Trophoblast cell (in vitro differentiated cells and primary cell): Measurements from ENCODE around the gene IL23A.

Experiments
- DNase-seq, 2 donors: peaks; one replicate each; pipeline ENCODE4 v3.0.0-alpha.2; 2016
- H2AFZ ChIP-seq: 2 replicates; pipeline ENCODE4 v1.6.1; 2013; ENCODE audit warnings: low read length, moderate library complexity, mild to moderate bottlenecking; ENCODE audit not compliant: insufficient read depth, poor library complexity
- H2AK5ac ChIP-seq: 2 replicates; pipeline ENCODE4 v1.6.1; 2013; ENCODE audit warnings: mild to moderate bottlenecking, low read length
- H2BK120ac ChIP-seq: 2 replicates; pipeline ENCODE4 v1.6.1; 2013; ENCODE audit warnings: low read length, mild to moderate bottlenecking, moderate library complexity; ENCODE audit not compliant: insufficient read depth, poor library complexity
- H2BK12ac ChIP-seq: 2 replicates; pipeline ENCODE4 v1.6.1; 2013; ENCODE audit warnings: mild to moderate bottlenecking, low read length, moderate library complexity
- H2BK5ac ChIP-seq: 2 replicates; pipeline ENCODE4 v1.6.1; 2013; ENCODE audit warnings: low read length, low read depth, moderate library complexity, mild to moderate bottlenecking; ENCODE audit not compliant: poor library complexity
- H3K14ac ChIP-seq: 2 replicates; pipeline ENCODE4 v1.6.1; 2013; ENCODE audit warnings: mild to moderate bottlenecking, low read length
- H3K18ac ChIP-seq: 2 replicates; pipeline ENCODE4 v1.6.1; 2013; ENCODE audit warnings: mild to moderate bottlenecking, low read length
- H3K23ac ChIP-seq: 2 replicates; pipeline ENCODE4 v1.6.1; 2013; ENCODE audit warnings: low read length
- H3K27ac ChIP-seq: 2 replicates; pipeline ENCODE4 v1.5.1; 2013; ENCODE audit warnings: low read depth, mild to moderate bottlenecking, inconsistent platforms, low read length, moderate library complexity
- H3K27me3 ChIP-seq: 2 replicates; pipeline ENCODE4 v1.6.1; 2013; ENCODE audit warnings: inconsistent platforms, mild to moderate bottlenecking, low read length, moderate library complexity; ENCODE audit not compliant: insufficient read depth
- H3K36me3 ChIP-seq, 2 experiments: 1 replicate in 1 of 2; 2 replicates in 1 of 2; pipeline ENCODE4 v1.6.1; 2013; ENCODE audit warnings: low read length in 2 of 2, mild to moderate bottlenecking in 2 of 2, moderate library complexity in 1 of 2; ENCODE audit not compliant: insufficient read depth in 2 of 2, control insufficient read depth in 1 of 2
- H3K4ac ChIP-seq: 2 replicates; pipeline ENCODE4 v1.6.1; 2013; ENCODE audit warnings: low read depth, mild to moderate bottlenecking, low read length, moderate library complexity
- H3K4me1 ChIP-seq, 2 experiments: 1 replicate in 1 of 2; 2 replicates in 1 of 2; pipeline ENCODE4 v1.6.1; 2013; ENCODE audit warnings: low read length in 2 of 2, mild to moderate bottlenecking in 2 of 2, moderate library complexity in 1 of 2; ENCODE audit not compliant: insufficient read depth in 2 of 2, control insufficient read depth in 1 of 2
- H3K4me2 ChIP-seq: 2 replicates; pipeline ENCODE4 v1.6.1; 2013; ENCODE audit warnings: inconsistent platforms, mild to moderate bottlenecking, low read length, moderate library complexity
- H3K4me3 ChIP-seq: 2 replicates; pipeline ENCODE4 v1.5.1; 2013; ENCODE audit warnings: mild to moderate bottlenecking, low read depth, low read length, inconsistent platforms
- H3K79me1 ChIP-seq: one replicate; pipeline ENCODE4 v1.6.1; 2013; ENCODE audit warnings: low read length
- H3K79me2 ChIP-seq: 2 replicates; pipeline ENCODE4 v1.6.1; 2013; ENCODE audit warnings: low read length, mild to moderate bottlenecking; ENCODE audit not compliant: control insufficient read depth, insufficient read depth, poor library complexity
- H3K9ac ChIP-seq: 2 replicates; pipeline ENCODE4 v1.6.1; 2013; ENCODE audit warnings: mild to moderate bottlenecking, low read length
- H3K9me3 ChIP-seq: 2 replicates; pipeline ENCODE4 v1.6.1; 2013; ENCODE audit warnings: low read depth, mild to moderate bottlenecking, control low read depth, inconsistent platforms, low read length; ENCODE audit not compliant: insufficient read depth
- H4K12ac ChIP-seq: 2 replicates; pipeline ENCODE4 v1.6.1; 2013; ENCODE audit warnings: low read depth, mild to moderate bottlenecking, low read length, moderate library complexity
- H4K8ac ChIP-seq: 2 replicates; pipeline ENCODE4 v1.6.1; 2013; ENCODE audit warnings: low read depth, mild to moderate bottlenecking, low read length, moderate library complexity
- H4K91ac ChIP-seq: one replicate; pipeline ENCODE4 v1.6.1; 2013; ENCODE audit warnings: low read depth, mild to moderate bottlenecking, low read length, moderate library complexity
- WGBS: extraction: QIAGEN DNeasy Blood & Tissue Kit; methylation state at CpG from one replicate; pipeline ENCODE4 v1.1.7; 2013; ENCODE audit warnings: missing lambda C conversion rate; ENCODE audit not compliant: insufficient read length, insufficient coverage; ENCODE audit errors: extremely low coverage; 5-methylcytosine and 5-hydroxymethylcytosine counted together

Gene IL23A

DNA sequence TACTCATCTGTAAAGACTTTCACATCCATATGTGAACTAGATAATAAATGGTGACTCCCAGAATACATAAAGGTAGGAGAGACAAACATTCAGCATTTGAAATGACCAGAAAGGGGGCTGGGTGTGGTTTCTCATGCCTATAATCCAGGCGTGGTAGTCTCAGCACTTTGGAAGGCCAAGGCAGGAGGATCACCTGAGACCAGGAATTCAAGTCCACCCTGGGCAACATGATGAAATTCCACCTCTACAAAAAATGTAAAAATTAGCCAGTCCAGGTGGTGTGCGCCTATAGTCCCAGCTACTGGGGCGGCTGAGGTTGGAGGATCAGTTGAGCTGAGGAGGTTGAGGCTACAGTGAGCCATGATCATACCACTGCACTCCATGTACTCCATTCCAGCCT, 34.4 kb upstream of the IL23A start:
- Histone ChIP-seq H4K91ac (no peak overlapping the region), H3K79me2 (peaks cover 7% of the 10 kb centered on the region), H3K4ac (no peak overlapping the region), H3K23ac (no peak overlapping the region), H2BK5ac (no peak overlapping the region), H2BK120ac (no peak overlapping the region), H3K18ac (no peak overlapping the region), H3K27me3 (no peaks in the 10 kb centered on the region), H3K4me3 (no peak overlapping the region), H2AFZ (no peak overlapping the region), H4K12ac (no peak overlapping the region), H3K79me1 (peaks cover 8% of the 10 kb centered on the region), H2AK5ac (no peak overlapping the region), H3K4me2 (no peak overlapping the region), H3K14ac (no peak overlapping the region), H3K36me3 (peaks cover 27 to 37% of the 10 kb centered on the region in 2 experiments), H3K9ac (no peak overlapping the region), H3K4me1 (peaks cover 0 to 2% of the 10 kb centered on the region in 2 experiments), H4K8ac (no peak overlapping the region), H3K27ac (no peak overlapping the region), H3K9me3 (no peaks in the 10 kb centered on the region), H2BK12ac (no peak overlapping the region)
- peak; percentile 82 for DNase-seq
- WGBS = no CpG with 5 or more reads among the region's 3 CpGs

DNA sequence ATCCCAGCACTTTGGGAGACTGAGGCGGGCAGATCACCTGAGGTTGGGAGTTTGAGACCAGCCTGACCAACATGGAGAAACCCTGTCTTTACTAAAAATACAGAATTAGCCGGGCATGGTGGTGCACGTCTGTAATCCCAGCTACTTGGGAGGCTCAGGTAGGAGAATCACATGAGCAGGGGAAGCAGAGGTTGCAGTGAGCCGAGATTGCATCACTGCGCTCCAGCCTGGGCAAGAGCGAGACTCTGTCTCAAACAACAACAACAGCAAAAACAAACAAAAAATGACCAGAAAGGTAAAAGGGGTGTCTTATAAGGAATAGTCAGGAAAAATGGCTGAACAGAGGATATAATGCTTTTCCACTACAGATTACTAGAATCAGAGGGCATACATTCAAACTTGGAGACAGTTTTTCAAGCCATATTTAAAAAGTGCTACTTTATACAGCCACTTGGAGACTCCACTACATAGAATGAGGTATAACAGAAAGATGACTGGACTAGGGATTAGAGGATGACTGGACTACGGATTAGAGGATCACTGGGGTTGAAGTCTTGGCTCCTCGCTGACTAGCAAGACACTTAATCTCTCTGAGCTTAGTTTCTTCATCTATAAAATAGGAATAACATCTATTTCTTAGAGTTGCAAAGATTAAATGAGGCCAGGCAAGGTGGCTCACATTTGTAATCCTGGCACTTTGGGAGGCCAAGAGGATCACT, 33.7 kb upstream of the IL23A start:
- H3K9ac ChIP-seq = no peak overlapping the region
- no peak overlapping the region for H4K8ac ChIP-seq
- peaks cover 3% of the 10 kb centered on the region for H3K79me1 ChIP-seq
- no peak overlapping the region for H3K4me2 ChIP-seq
- H2BK5ac ChIP-seq = no peak overlapping the region
- H4K12ac ChIP-seq = no peak overlapping the region
- no peak overlapping the region for H2BK120ac ChIP-seq
- no peak overlapping the region for H3K23ac ChIP-seq
- H3K27me3 ChIP-seq = no peaks in the 10 kb centered on the region
- H2AK5ac ChIP-seq = no peak overlapping the region
- no CpG with 5 or more reads among the region's 8 CpGs for WGBS
- peaks cover 0 to 2% of the 10 kb centered on the region in 2 experiments for H3K4me1 ChIP-seq
- peaks cover under 1% of the 10 kb centered on the region for H3K79me2 ChIP-seq
- H4K91ac ChIP-seq = no peak overlapping the region
- no peaks in the 10 kb centered on the region for H3K9me3 ChIP-seq
- peaks cover 27 to 43% of the 10 kb centered on the region in 2 experiments for H3K36me3 ChIP-seq
- H3K14ac ChIP-seq = no peak overlapping the region
- no peak overlapping the region for H2BK12ac ChIP-seq
- H2AFZ ChIP-seq = no peak overlapping the region
- no peak for DNase-seq
- no peak overlapping the region for H3K4ac ChIP-seq
- no peak overlapping the region for H3K18ac ChIP-seq
- no peak overlapping the region for H3K4me3 ChIP-seq
- no peak overlapping the region for H3K27ac ChIP-seq

DNA sequence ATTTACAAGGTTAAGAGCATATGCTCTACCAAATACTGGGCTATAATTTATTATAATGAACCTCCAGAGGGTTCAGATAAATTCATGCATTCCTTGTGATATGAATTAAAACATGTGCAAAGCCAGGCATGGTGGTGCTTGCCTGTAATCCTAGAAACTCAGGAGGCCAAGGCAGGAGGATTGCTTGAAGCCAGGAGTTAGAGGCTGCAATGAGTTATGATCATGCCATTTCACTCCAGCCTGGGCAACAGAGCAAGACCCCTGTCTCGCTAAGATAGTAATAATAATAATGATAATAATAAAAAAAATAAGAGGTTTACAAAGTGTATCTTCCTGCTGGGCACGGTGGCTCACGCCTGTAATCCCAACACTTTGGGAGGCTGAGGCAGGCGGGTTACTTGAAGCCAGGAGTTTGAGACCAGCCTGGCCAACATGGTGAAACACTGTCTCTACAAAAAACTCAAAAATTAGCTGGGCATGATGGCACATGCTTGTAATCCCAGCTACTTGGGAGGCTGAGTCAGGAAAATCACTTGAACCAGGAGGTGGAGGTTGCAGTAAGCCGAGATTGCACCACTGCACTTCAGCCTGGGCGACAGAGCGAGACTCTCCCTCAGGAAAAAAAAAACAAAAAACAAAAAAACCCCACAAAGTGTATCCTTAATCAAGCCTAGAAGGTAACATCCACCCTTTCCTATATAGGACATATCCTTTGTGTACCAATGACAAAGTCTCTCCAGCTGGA, 31.3 kb upstream of the IL23A start:
- no peak for DNase-seq
- Histone ChIP-seq H2AK5ac (no peak overlapping the region), H3K36me3 (peaks cover 36 to 54% of the 10 kb centered on the region in 2 experiments), H2BK5ac (no peak overlapping the region), H3K4me2 (no peak overlapping the region), H2BK12ac (no peak overlapping the region), H3K4ac (no peak overlapping the region), H2AFZ (no peak overlapping the region), H3K14ac (no peak overlapping the region), H3K27ac (no peak overlapping the region), H4K91ac (no peak overlapping the region), H3K79me1 (no peaks in the 10 kb centered on the region), H4K8ac (no peak overlapping the region), H3K4me1 (no peaks in the 10 kb centered on the region), H3K18ac (no peak overlapping the region), H2BK120ac (no peak overlapping the region), H4K12ac (no peak overlapping the region), H3K79me2 (no peaks in the 10 kb centered on the region), H3K9ac (no peak overlapping the region), H3K9me3 (no peaks in the 10 kb centered on the region), H3K27me3 (no peaks in the 10 kb centered on the region), H3K23ac (no peak overlapping the region), H3K4me3 (no peak overlapping the region)
- no CpG with 5 or more reads among the region's 7 CpGs for WGBS

DNA sequence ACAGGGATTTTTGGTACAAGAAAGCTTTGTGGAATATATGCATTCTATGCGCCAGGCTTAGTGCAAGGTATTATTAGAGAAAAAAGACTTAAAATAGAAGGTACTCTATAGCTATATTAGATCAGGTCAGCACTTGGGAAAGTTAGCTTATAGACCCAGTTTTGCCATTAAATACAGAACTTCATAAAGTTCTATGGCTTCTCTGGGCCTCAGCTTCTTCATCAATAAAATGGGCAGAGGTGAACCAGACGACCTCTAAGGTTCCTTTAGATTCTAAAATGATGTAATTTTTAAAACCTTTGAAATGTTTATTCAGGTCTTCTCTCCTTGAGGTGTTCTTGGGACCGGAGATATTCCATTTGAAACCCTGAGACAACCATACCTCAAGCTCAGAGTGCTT, 30.0 kb upstream of the IL23A start:
- Histone ChIP-seq H3K23ac (no peak overlapping the region), H3K79me2 (no peaks in the 10 kb centered on the region), H3K9ac (no peak overlapping the region), H3K18ac (no peak overlapping the region), H3K4me1 (no peaks in the 10 kb centered on the region), H4K12ac (no peak overlapping the region), H4K91ac (no peak overlapping the region), H4K8ac (no peak overlapping the region), H2BK5ac (no peak overlapping the region), H3K36me3 (peaks cover 34 to 54% of the 10 kb centered on the region in 2 experiments), H3K9me3 (no peaks in the 10 kb centered on the region), H2AK5ac (no peak overlapping the region), H3K14ac (no peak overlapping the region), H2AFZ (no peak overlapping the region), H3K4me3 (no peak overlapping the region), H3K79me1 (no peaks in the 10 kb centered on the region), H3K4ac (no peak overlapping the region), H3K27ac (no peak overlapping the region), H3K4me2 (no peak overlapping the region), H2BK12ac (no peak overlapping the region), H3K27me3 (no peaks in the 10 kb centered on the region), H2BK120ac (no peak overlapping the region)
- DNase-seq = no peak
- no CpG with 5 or more reads among the region's 3 CpGs for WGBS
